GM12873 (cell line): ENCODE measurements around the gene EEF1AKMT1.

ENCODE experiments used
- CTCF ChIP-seq: IDR thresholded peaks from 2 replicates; pipeline ENCODE4 v1.5.1; 2012; ENCODE audit warnings: low read depth, mild to moderate bottlenecking, moderate library complexity, low read length, control low read depth; ENCODE audit not compliant: insufficient read depth; ENCODE audit errors: missing control alignments

EEF1AKMT1 gene

GRCh38 chr13:20754009-20754408 lies 19.8 kb downstream of the EEF1AKMT1 start:
- TF ChIP-seq CTCF = no peak

GRCh38 chr13:20749377-20749776 lies 24.4 kb downstream of the EEF1AKMT1 start:
- no peak for TF ChIP-seq CTCF

- no peak for TF ChIP-seq CTCF
Measured at GRCh38 chr13:20740021-20740420, 33.7 kb downstream of the EEF1AKMT1 start.

- no peak for TF ChIP-seq CTCF
Measured at GRCh38 chr13:20738616-20739015, 35.1 kb downstream of the EEF1AKMT1 start.

GRCh38 chr13:20729633-20730585 lies 43.9 kb downstream of the EEF1AKMT1 start:
- TF ChIP-seq CTCF = no peak

- TF ChIP-seq CTCF = no peak
Measured at GRCh38 chr13:20728579-20729311, 45.0 kb downstream of the EEF1AKMT1 start.

GRCh38 chr13:20727856-20728255 lies 45.9 kb downstream of the EEF1AKMT1 start:
- TF ChIP-seq CTCF = no peak
